KG1 (cell line): Measurements from ENCODE around the gene CEP164.

ENCODE experiments used
- DNase-seq: peaks from one replicate; lab custom pipeline; 2025; lab: John Stamatoyannopoulos, UW

The CEP164 gene

DNA sequence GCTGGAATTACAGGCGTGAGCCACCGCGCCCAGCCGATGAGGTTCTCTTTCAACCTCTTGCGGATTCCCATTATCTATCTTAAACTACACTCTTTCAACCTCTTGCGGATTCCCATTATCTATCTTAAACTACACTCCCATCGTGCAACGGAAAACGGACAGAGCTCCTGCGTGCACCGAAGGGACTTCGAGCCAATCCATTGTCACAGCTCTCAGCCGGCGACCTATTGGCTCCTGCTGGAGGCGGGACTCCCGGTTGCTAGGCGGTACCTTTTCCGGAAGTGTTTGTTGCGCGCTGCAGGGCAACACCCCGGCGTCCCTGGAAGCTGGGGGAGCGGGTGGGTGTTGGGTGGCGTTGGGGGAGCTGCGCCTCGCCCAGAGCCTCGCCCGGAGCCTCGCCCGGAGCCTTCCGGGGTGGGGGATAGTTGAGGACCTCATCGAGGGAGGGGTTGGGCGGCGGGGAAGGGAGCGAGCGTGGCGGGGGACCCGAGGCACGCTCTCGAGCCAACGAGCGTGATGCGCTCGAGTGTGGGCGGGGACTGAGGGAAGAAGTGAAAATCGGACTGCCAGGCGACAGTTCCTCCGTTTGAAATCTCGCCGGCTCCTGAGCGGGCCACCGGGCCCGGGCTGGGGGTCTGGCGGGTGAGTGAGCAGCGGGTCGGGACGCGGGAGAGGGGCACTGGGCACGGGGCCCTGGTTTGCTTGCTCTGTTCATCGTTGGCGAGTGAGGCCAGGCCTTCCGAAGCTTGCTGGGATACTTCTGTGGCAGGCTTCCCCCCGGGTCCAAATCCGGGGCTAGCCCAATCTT, at the start of gene CEP164:
TSS of gene CEP164 (plus strand) at position 288 of the 808 bp plus-strand sequence. CDS start 10,733 bp downstream, outside the sequence.
- DNase-seq, result peak; percentile 95

DNA sequence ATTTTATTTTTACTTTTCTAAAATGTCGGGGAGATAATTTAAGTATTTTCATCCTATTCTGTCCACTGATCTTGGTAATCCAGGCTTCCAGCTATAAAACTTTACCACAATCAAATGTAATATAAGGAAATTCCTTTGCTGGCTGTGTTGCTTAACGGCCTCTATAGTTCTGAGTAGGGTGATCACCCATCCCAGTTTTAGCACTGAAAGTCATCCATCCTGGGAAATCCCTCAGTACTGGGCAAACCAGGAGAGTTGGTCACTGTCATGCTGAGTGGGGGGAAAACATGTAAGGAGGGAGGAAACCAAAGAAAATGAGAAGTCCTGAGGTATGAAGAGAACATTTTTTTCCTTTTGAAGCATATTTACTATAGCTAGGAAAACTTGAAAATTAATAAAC, 49.3 kb upstream of the CEP164 start:
- no peak for DNase-seq

DNA sequence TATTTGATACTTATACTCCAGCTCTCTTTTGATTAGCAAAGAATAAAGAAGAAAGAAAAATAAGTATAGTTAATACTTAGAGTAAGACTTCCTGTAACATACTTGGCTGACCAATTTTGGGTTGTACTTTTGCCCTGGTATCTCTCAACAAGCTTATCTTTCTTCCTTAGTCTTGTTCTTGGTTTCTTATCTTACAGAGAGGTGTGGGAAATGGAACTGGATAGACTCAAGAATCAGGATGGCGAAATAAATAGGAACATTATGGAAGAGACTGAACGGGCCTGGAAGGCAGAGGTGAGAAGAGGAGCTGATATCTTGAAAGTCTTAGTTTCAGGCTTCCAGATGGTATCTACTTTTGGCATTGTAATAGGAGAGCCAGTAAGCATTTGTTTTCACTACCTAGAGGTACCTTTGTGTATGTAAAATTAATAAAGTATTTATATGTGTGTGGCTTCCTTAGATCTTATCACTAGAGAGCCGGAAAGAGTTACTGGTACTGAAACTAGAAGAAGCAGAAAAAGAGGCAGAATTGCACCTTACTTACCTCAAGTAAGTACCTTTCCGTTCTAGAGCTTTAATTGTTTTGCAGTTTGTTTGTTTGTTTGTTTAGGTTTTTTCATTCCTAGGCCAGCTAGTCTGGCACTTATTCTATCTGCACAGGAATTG, 47.8 kb upstream of the CEP164 start:
- DNase-seq, result no peak

DNA sequence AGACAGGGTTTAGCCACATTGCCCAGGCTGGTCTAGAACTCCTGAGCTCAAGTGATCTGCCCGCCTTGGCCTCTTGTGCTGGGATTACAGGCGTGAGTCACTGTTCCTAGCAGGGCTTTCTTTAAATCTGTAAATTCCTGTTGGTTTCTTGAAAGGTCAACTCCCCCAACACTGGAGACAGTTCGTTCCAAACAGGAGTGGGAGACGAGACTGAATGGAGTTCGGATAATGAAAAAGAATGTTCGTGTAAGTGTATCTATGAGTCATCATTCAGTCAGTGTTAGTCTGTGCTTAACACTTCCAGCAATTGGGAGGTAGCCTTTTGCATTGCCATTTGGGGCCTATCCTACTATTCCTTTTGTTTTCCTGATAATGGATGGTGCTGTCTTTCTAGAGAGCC, 46.5 kb upstream of the CEP164 start:
- DNase-seq, result no peak

DNA sequence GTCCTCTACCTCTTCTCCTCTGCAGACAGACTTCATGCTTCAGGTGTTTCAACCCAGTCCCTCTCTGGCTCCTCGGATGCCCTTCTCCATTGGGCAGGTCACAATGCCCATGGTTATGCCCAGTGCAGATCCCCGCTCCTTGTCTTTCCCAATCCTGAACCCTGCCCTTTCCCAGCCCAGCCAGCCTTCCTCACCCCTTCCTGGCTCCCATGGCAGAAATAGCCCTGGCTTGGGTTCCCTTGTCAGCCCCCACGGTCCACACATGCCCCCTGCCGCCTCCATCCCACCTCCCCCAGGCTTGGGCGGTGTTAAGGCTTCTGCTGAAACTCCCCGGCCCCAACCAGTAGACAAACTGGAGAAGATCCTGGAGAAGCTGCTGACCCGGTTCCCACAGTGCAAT, 45.8 kb upstream of the CEP164 start:
- no peak for DNase-seq

DNA sequence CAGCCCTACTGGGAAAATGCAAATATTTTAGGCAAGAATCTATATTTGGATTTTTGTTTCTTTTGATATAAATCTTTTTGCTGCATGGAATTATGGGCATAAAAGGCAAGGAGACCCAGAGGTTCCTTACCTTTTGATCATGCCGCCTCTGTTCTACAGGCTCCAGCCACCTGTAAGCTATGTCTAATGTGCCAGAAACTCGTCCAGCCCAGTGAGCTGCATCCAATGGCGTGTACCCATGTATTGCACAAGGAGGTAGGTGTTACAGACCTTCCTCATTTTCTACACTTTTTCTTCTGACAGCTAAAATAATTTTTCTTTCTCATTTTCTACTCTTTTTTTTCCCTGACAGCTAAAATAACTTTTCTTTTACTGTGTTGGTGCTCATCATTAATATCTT, 44.7 kb upstream of the CEP164 start:
- no peak for DNase-seq

DNA sequence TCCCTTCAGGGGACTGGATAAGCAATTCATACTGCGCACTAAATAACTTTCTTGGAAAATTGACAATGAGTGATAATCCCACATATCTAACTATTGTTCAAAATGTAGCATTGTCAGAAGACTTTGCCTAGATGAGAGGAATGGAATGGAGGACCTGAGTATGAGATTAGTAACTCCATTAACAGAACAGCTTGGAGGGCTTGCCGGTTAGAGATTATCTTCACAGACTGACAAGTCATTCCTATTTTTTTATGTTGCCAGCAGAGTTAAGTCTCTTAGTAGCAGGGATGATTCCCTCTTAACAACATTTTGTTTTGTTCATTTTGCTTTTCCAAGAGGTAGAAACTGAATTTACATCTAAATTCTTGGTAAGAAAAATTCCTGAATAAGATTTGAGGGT, 43.6 kb upstream of the CEP164 start:
- DNase-seq, result no peak

DNA sequence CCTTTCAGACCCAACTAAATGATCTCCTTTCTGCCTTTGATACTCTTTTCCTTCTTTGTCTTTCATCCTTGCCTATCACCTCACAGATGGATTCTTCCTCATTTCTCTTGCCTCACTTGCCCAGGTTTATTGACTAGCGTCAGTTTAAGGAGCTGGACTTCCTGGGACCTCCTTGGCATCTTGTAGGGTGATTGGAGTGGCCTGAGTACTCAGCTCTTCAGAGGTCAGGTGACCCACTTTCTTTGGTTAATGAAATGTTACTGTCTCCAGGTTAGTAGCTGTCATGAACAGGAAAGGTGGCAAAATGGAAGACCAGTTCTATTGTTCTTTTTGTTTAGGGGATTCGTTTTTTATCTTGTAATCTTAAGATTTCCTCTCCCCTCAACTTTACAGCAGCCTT, 41.1 kb upstream of the CEP164 start:
- no peak for DNase-seq

DNA sequence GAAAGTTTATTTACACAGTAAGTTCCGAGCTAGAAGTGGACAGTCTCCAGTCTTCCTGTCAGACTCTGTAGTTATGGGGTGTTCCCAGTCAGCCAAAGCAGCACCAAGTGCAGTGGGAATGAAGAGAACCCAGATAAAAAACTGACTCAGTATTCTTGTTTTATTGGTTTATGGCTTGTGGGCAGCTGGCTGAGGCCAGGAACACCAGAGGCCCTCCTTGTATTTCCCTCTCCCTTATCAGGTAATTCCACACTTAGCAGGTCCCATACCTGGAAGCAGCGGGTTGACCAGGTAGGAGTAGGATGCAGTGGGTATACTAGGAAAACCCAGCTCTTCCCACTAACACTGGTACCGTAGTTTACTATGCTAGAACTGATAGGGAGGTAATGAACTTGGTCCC, 40.0 kb upstream of the CEP164 start:
- no peak for DNase-seq

DNA sequence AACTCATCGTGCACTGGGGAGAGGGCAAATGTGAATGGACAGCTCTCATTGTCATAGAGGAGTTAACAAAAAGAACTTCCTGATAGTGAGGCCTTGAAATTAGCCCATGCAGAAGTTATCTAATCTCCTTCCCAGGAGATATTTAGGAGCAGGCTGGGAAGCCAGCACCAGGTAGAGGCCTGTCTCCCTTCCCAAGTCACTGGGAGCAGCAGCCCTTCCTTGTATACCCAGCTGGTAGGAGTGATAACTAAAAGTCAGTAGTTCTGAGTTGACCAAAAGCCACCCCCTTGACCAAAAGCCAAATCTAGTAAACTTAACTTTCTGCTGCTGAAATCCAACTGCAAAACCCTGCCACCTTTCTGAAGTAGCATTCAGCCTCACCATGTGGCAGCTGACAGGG, 37.9 kb upstream of the CEP164 start:
- DNase-seq, result no peak

DNA sequence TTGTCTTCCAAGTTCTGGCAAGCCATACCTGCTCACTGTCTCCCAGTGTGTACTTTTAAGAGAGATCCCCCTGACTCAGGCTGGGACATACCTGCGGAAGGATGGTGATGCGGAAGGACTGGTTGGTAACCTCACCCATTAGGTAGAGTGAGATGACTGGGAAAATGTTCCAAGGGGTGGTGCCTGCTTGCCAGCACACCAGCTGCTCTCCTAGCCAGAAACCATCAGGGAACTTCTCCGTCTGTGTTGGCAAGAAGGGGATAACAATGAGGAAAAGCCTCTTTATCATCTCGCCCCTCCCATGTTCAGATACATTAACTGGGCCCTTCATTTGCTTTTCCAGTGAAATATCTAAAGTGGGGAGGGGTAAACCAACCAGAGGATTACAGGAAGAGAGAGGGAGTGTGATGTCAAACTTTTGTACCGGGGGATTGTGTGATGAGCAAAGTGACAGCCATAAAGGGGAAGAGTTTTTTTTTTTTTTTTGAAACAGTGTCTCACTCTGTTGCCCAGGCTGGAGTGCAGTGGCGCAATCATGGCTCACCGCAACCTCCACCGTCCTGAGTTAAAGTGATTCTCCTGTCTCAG, 36.8 kb upstream of the CEP164 start, which contains the start of gene BACE1-AS:
TSS of gene BACE1-AS (plus strand) at position 538 of the 588 bp plus-strand sequence.
- no peak for DNase-seq

DNA sequence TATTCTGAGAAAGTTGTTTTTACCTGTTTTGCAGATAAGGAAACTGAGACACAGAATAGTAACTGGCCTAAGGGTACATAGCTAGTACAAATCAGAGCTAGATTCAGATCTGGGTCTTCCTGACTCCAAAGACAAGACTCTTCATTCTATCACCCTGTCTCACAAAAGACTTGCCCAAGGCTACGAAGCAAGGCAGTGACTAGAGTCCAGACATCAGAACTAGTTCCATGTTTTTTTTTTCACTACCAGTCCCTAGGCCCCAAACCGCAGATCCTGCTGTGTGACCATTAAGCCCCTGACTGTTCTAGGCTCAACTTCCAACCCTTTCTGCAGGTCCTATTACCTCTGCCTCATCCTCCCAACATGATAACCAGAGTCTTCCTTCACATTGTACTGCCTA, 35.0 kb upstream of the CEP164 start:
- no peak for DNase-seq

DNA sequence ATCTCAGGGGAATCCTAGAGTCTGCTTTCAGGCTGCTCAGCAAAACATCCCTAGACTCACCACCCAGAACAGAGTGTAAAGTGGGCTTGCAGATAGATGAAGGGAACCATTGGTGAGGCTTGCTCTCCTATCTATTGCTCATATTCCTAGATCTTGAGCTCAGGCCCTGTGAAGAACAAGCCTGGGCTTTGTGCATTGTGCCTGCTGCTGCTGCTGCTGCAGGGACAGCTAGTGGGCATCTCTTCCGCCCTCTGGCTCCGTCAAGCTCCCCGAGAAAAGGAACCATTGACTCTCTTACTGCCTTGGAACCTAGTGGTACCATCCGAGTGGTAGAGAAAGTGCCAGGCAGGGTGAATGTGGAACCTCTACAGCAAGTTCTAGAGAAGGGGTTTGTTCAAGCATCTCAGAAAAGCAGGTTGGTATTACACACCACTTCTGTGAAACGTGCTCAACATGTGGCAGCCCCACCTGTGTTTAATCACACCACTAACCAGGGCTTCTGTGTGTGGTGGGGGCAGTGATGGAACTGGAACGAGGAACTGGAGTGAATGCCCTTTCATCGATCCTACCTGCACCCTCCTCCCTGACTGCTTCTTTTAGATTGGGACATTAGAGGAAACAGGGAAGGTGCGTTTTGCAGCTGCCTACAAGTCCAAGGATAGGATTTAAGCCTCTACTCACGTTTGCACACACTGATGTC, 32.1 kb upstream of the CEP164 start:
- no peak for DNase-seq

DNA sequence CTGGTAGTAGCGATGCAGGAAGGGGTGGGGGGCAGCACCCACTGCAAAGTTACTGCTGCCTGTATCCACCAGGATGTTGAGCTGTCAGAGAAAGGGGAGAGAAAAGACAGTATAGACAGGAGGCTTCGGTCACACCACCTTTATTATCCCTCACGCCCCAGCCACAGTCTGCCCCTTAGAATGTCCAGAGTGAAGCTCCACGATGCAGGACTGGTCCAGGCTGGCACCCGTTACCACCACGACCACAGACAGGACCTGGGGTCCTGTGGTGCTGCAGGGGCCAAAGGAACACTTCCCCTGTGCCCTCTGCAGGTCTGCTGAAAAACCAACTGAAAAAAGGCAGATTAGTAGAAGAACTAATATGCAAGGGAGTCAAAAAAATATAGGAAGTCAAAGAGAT, 30.8 kb upstream of the CEP164 start:
- no peak for DNase-seq

DNA sequence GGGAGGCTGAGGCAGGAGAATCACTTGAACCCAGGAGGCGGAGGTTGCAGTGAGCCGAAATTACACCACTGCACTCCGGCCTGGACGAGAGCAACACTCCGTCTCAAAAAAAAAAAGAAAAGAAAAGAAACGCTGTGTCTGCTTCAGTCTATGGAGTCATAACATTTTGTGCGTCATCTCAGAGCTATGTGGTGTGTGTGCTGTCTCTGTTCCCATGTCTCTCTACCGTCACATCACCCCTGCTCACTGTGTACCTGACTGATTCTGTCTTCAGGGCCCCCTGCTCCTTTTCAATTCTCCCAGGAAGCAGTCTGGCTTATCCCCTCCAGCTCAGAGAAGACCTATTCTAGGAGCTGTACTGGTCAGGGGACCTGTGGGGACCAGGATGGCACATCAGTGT, 29.5 kb upstream of the CEP164 start:
- DNase-seq, result no peak

DNA sequence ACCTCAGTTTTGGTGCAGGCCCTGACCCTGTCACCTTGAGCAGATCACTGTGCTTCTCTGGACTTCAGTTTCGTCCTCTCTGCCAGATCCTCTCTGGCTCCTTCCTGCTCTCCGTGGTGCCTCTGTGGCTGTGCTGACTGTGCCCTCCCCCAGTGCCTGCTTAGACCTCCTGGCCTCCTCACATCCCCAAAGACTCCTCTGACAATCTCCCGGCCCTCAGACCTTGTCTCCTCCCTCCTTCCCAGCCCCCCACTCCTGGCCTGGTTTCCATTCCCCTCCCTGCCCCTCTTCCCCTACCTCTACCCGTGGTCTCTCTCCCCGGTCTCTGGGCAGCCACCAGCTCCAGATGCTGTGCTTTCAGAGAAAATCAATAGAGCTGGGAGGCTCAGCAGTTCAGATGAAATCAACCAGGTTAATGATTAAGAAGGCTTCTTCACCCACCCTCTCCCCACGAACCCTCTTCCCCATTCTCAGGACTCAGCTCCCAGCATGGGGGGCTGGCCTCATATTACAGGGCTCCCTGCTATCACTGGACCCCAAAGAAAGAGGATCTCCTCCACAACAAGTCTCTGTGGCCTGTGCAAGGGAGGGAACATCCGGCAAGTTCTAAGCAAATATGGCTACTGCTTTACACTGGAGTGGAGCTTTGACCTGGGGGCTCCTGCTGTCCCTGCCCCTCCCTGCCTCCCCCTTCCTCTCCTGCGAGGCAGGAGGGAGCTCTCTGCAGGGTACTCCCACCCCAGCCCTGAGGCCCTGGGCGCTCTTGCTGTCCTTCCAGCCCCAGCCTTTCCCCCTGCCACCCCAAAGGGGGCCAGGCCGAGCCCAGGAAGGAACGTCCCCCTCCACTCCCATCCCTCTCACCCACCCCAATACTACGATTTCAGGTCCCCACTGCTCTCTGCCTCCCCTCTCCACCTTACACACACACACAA, 28.0 kb upstream of the CEP164 start:
- DNase-seq, result no peak

DNA sequence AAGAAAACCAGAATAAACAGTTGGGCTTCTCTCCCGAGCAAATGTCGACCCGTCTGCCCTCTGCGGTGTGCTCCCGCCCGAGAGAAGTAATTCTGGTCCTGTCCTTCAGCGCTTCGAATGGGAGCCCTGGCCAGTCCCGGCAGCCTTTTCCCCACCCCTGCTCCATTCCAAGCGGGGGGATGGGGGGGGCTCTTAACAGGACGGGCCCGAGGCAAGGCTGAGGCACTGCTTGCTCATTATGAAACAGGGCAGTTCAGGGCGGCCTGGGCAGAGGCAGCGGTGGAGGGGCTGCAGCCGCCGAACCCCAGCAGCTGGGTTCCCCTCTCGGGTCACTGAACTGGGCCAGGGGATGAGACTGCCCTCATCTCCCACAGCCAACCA, 27.4 kb upstream of the CEP164 start:
- no peak for DNase-seq

DNA sequence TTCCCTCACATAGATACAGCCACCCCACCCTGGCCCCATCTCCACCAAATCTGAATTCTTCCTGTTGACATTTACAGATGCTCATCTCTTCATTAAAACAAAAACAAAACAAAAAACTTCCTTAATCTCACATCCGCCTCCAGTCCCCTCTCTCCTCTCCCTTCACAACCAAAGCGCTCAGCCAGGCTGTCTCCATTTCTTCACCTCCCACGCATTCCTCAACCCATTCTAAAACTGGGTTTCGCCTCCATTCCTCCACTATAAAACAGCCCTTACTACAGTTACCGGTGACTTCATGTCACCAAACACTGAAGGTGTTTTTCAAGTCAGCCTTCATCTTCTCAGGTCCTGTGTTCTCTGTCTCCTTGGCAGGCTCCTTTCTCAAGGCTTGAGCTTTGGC, 26.9 kb upstream of the CEP164 start:
- no peak for DNase-seq

DNA sequence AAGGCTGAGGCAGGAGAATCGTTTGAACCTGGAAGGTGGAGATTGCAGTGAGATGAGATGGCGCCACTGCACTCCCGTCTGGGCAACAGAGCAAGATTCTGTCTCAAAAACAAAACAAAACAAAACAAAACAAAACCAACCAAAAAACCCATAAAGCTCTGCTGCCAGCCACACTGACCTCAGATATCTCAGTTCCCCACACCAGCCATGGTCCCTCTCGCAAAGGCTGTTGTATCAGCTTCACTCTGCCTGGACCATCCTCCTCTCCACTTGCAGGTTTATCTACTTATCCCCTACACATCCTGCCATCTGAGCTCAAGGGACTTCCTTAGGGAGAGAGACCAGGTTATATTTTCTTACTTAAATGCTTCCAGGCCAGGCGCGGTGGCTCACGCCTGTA, 25.4 kb upstream of the CEP164 start:
- DNase-seq, result no peak

DNA sequence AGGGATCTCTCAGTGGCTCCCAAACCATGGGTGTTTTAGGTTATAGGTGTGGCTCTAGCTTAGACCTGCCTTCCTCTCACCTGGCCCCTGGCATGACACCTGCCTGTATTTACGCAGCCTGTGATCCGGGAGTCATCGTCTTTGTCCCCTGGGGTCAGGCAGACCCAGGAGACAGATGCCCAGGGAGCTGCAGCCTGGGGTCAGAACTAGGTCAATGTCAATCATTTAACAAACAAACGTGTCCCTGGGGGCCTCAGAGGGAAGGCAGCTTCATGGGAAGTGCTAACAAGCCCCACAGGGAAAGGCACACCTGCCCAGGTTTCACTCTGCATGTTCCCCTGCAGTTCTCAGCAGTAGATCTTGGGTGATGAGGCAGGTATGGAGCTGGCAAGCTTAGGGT, 24.6 kb upstream of the CEP164 start:
- no peak for DNase-seq

DNA sequence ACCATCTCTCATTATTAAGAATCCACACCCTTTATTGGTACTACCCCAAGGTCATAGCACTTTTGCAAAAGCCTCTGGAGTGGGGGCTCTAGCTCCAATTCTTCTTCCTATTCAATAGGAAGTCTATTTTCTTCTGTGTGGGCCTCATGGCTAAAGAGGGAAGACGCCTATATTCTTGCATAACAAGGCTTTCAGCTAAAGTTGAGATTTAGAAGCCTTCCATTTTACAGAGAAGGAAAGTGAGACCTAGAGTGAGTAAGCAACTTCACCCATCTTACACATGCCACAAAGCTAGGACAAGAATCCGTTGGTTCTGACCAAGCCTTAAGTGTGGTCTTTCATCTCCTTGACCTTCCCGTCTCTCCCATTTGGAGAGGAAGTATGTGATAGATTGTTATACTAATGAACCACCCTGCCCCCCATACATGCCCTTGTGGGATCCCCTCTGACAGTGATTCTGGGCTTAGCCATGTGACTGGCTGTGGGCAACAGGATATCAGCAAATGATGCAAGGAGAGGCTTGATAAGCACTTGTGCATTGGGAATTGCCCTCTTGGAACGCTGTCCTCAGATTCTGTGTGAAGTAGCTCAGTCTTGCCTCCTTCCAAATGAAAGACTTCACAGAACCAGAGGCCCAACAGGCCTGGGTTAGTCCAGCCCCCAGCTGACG, 23.9 kb upstream of the CEP164 start:
- no peak for DNase-seq
